HG02885 (cell line): ENCODE results near the gene CACHD1.

ENCODE experiments used
- ATAC-seq: cut with Tn5 transposase; IDR thresholded peaks from one replicate; pipeline ENCODE4 v1.9.1; 2021; ENCODE audit warnings: mild to moderate bottlenecking; ENCODE audit not compliant: unreplicated experiment, poor library complexity

The CACHD1 gene

GRCh38 chr1:64472040-64472376 lies 2.1 kb downstream of the CACHD1 start:
- ATAC-seq = no peak

GRCh38 chr1:64472805-64473204 lies 2.9 kb downstream of the CACHD1 start:
- no peak for ATAC-seq

- no peak for ATAC-seq
Measured at GRCh38 chr1:64473367-64473766, 3.4 kb downstream of the CACHD1 start.

- no peak for ATAC-seq
Measured at GRCh38 chr1:64474133-64474532, 4.2 kb downstream of the CACHD1 start.

GRCh38 chr1:64474665-64475439 lies 4.9 kb downstream of the CACHD1 start:
- no peak for ATAC-seq

GRCh38 chr1:64476251-64476952 lies 6.5 kb downstream of the CACHD1 start:
- ATAC-seq = no peak

- ATAC-seq = no peak
Measured at GRCh38 chr1:64478594-64479470, 8.9 kb downstream of the CACHD1 start.

- no peak for ATAC-seq
Measured at GRCh38 chr1:64479874-64480273, 9.9 kb downstream of the CACHD1 start.

- ATAC-seq = no peak
Measured at GRCh38 chr1:64480999-64481772, 11.3 kb downstream of the CACHD1 start.

GRCh38 chr1:64482128-64482527 lies 12.2 kb downstream of the CACHD1 start:
- ATAC-seq = no peak

GRCh38 chr1:64482720-64483119 lies 12.8 kb downstream of the CACHD1 start:
- ATAC-seq = no peak

- no peak for ATAC-seq
Measured at GRCh38 chr1:64483731-64484414, 13.9 kb downstream of the CACHD1 start.

GRCh38 chr1:64484651-64485050 lies 14.7 kb downstream of the CACHD1 start:
- no peak for ATAC-seq

GRCh38 chr1:64486193-64486592 lies 16.3 kb downstream of the CACHD1 start:
- ATAC-seq = no peak

GRCh38 chr1:64487061-64487460 lies 17.1 kb downstream of the CACHD1 start:
- no peak for ATAC-seq

GRCh38 chr1:64488862-64489261 lies 18.9 kb downstream of the CACHD1 start:
- no peak for ATAC-seq

- ATAC-seq = no peak
Measured at GRCh38 chr1:64489707-64490106, 19.8 kb downstream of the CACHD1 start.

- ATAC-seq = no peak
Measured at GRCh38 chr1:64490213-64490818, 20.4 kb downstream of the CACHD1 start.

GRCh38 chr1:64492424-64492823 lies 22.5 kb downstream of the CACHD1 start:
- no peak for ATAC-seq
